RWPE1 (cell line): ENCODE results near the gene CRIP1.

Experiments
- CTCF ChIA-PET: fragments of 350-600 bp; sonication (Branson Sonifier 250); formaldehyde crosslinking; extraction: SDS; loops from one replicate; lab custom pipeline; 2021; lab: Yijun Ruan, JAX
- POLR2A ChIA-PET: fragments of 400-600 bp; formaldehyde crosslinking; extraction: SDS; loops from one replicate; lab custom pipeline; 2020; ENCODE audit warnings: antibody characterized with exemption; ENCODE audit not compliant: low non-redundant PET; lab: Yijun Ruan, JAX
- DNase-seq: peaks from one replicate; pipeline ENCODE4 v3.0.0; 2012; ENCODE audit warnings: low spot score
- H3K27ac ChIP-seq: fragments of 450-650 bp; 2 replicates; pipeline ENCODE4 v1.5.1; 2017
- CTCF ChIP-seq: fragments of 450-650 bp; conservative IDR thresholded peaks from 2 replicates; pipeline ENCODE4 v1.5.1; 2017; ENCODE audit warnings: low read depth, mild to moderate bottlenecking

The CRIP1 gene

DNA sequence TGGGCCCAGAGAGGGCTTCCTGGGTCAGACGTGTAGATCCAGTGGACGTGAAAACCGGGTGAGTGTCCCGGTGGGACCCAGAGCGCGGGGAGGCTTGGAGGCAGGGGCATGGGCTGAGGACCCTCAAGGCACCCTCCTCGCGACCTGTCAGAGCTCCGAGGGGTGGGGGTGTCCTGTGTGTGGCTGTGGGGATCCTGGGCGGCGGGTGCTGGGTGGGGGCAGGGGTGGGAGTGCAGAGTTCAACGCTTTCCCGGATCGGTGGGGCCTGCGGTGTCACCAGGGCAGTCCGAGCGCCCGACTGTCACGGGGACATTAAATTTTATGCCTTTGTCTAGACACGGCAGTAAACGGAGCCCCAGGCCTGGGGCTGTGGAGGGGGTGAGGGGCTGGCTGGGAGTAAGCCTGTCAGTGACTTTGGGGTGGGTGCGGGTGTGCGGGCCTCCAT, 40.7 kb downstream of the CRIP1 start:
- POLR2A ChIA-PET, result no interaction called here
- CTCF ChIA-PET, result no interaction called here
- H3K27ac ChIP-seq, result no peak overlapping the region
- no peak for TF ChIP-seq CTCF
- DNase-seq, result no peak

DNA sequence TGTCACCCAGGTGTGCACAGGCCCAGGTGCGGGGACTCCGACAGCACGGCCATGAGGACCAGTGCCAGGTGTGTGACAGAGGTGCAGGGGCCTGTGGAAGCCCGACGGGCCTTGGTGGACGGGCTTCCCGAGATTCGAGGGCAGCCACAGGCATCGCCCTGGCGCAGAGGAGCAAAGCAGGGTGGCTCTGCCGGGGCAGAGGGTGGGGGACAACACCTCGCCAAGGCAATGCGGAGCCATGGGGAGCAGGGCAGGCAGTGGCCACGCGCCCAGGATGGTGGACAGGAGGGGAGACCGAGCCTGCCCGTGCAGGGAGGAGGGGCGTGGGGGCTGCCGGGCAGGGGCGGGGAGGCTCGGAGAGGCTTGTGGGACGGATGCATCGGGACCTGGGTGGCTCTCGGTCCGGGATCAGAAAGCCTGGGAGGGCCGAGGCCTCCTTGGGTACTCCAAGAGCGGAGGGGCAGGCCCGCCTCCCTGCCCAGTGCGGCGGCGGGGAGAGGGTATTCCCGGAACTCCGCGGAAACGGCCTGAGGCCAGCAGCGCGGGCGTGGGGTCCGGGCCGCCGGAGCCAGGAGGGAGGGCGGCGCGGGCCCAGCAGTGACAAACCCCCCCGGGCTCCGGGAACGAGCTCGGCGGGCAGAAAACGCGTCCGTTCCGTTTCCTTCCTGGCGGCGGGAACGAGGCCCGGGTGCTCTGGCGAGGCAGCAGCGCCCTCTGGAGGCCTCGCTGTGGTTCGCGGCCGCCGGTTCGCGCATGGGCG, 41.3 kb downstream of the CRIP1 start:
- H3K27ac ChIP-seq, result peak overlapping the region; percentile 62
- CTCF ChIA-PET, result interaction anchor here (0.6 to 1.6 kb wide), 16 partner anchors 9 to 980 kb away, joined by 3 to 7 read pairs (median 4); no protein-coding TSS in a partner anchor
- DNase-seq, result peak; percentile 78
- peak; percentile 85 for TF ChIP-seq CTCF
- POLR2A ChIA-PET, result no interaction called here

GRCh38 chr14:105528586-105529318, 42.1 kb downstream of the CRIP1 start:
- DNase-seq, result no peak
- ChIA-PET POLR2A (no interaction called here), CTCF (interaction anchor here (0.6 to 1.6 kb wide), 12 partner anchors 11 to 645 kb away, joined by 3 to 7 read pairs (median 4); no protein-coding TSS in a partner anchor)
- TF ChIP-seq CTCF, result peak; percentile 39; the same call in 1 of the 2 replicates
- H3K27ac ChIP-seq, result peak overlapping the region; percentile 62

DNA sequence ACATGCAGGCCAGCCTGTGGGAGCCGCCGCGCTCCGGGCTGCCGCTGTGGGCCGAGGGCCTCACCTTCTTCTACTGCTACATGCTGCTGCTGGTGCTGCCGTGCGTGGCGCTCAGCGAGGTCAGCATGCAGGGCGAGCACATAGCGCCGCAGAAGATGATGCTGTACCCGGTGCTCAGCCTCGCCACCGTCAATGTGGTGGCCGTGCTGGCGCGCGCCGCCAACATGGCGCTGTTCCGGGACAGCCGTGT, 42.6 kb downstream of the CRIP1 start:
- ChIA-PET POLR2A (no interaction called here), CTCF (interaction anchor here (0.7 to 1.6 kb wide), 3 partner anchors 12 to 68 kb away, joined by 3 to 7 read pairs (median 7); no protein-coding TSS in a partner anchor)
- TF ChIP-seq CTCF, result no peak
- no peak for DNase-seq
- no peak overlapping the region for H3K27ac ChIP-seq

GRCh38 chr14:105529569-105530284, 43.0 kb downstream of the CRIP1 start:
- CTCF ChIA-PET, result interaction anchor here (0.6 to 1.6 kb wide), 4 partner anchors 9 to 68 kb away, joined by 3 to 7 read pairs (median 6); no protein-coding TSS in a partner anchor
- DNase-seq, result no peak
- H3K27ac ChIP-seq, result no peak overlapping the region
- TF ChIP-seq CTCF, result no peak
- POLR2A ChIA-PET, result no interaction called here
